MM.1S (cell line): ENCODE data around the gene KRTAP5-3.
A peak's percentile ranks its signal among the peaks of the same experiment; 100 is the strongest.

Source experiments
- EZH2 ChIP-seq: fragments of 300-600 bp; sonication (generic); optimal IDR thresholded peaks from 2 replicates; pipeline ENCODE3; 2017; ENCODE audit warnings: low read depth, mild to moderate bottlenecking, antibody characterized with exemption, low read length, mixed read lengths
- EZH2phosphoT487 ChIP-seq: fragments of 300-600 bp; sonication (generic); IDR thresholded peaks from 2 replicates; pipeline ENCODE4 v1.6.1; 2018; ENCODE audit warnings: antibody characterized with exemption, low read length
- TF ChIP-seq, protein P1 (sequence below): fragments of 300-600 bp; sonication (generic); IDR thresholded peaks from 2 replicates; pipeline ENCODE4 v1.5.1; 2016; ENCODE audit warnings: antibody characterized with exemption, low read length, mixed read lengths

GRCh38 chr11:1628506-1629325 lies 20.5 kb upstream of the KRTAP5-3 start:
- TF ChIP-seq, protein P1, sequence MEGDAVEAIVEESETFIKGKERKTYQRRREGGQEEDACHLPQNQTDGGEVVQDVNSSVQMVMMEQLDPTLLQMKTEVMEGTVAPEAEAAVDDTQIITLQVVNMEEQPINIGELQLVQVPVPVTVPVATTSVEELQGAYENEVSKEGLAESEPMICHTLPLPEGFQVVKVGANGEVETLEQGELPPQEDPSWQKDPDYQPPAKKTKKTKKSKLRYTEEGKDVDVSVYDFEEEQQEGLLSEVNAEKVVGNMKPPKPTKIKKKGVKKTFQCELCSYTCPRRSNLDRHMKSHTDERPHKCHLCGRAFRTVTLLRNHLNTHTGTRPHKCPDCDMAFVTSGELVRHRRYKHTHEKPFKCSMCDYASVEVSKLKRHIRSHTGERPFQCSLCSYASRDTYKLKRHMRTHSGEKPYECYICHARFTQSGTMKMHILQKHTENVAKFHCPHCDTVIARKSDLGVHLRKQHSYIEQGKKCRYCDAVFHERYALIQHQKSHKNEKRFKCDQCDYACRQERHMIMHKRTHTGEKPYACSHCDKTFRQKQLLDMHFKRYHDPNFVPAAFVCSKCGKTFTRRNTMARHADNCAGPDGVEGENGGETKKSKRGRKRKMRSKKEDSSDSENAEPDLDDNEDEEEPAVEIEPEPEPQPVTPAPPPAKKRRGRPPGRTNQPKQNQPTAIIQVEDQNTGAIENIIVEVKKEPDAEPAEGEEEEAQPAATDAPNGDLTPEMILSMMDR = peak; percentile 94
- TF ChIP-seq EZH2 (no peak), EZH2phosphoT487 (no peak)
